Activated CD4-positive, alpha-beta T cell treated with anti-CD3 and anti-CD28 coated beads, Interleukin-10, Interleukin-2, amounts not matched to agents 100 ng/mL and 50 ng/mL, durations not matched to agents 16 hours and 8 hours (primary cell): Measurements from ENCODE around the gene KRT35.
A peak's percentile ranks its signal among the peaks of the same experiment; 100 is the strongest.

Experiments
- DNase-seq: peaks from one replicate; pipeline ENCODE4 v3.0.0-alpha.2; 2020

The KRT35 gene

GRCh38 chr17:41486809-41487530, 6.0 kb upstream of the KRT35 start:
- peak; percentile 54 for DNase-seq

GRCh38 chr17:41486316-41486715, 5.4 kb upstream of the KRT35 start:
- DNase-seq = no peak

GRCh38 chr17:41484920-41485904, 4.3 kb upstream of the KRT35 start:
- DNase-seq = no peak

GRCh38 chr17:41483991-41484826, 3.3 kb upstream of the KRT35 start:
- no peak for DNase-seq

GRCh38 chr17:41483531-41483930, 2.6 kb upstream of the KRT35 start:
- DNase-seq = no peak

GRCh38 chr17:41480581-41480980, 370 bp downstream of the KRT35 start:
- no peak for DNase-seq

- DNase-seq = no peak
Measured at GRCh38 chr17:41480136-41480535, 815 bp downstream of the KRT35 start.

- no peak for DNase-seq
Measured at GRCh38 chr17:41478237-41478636, 2.7 kb downstream of the KRT35 start.

- no peak for DNase-seq
Measured at GRCh38 chr17:41476866-41477815, 3.8 kb downstream of the KRT35 start.

- no peak for DNase-seq
Measured at GRCh38 chr17:41475421-41475820, 5.5 kb downstream of the KRT35 start.

GRCh38 chr17:41474863-41475262, 6.1 kb downstream of the KRT35 start:
- no peak for DNase-seq

- DNase-seq = no peak
Measured at GRCh38 chr17:41468346-41468745, 12.6 kb downstream of the KRT35 start.

- DNase-seq = no peak
Measured at GRCh38 chr17:41467561-41467960, 13.4 kb downstream of the KRT35 start.

- DNase-seq = no peak
Measured at GRCh38 chr17:41466988-41467387, 14.0 kb downstream of the KRT35 start, which contains the start of gene KRT32. Gene KRT32, minus strand, starts transcription at chr17:41467386. Its CDS starts 61 bp downstream, at chr17:41467325.

- DNase-seq = no peak
Measured at GRCh38 chr17:41464682-41465081, 16.3 kb downstream of the KRT35 start.

- DNase-seq = no peak
Measured at GRCh38 chr17:41464173-41464572, 16.8 kb downstream of the KRT35 start.

- DNase-seq = no peak
Measured at GRCh38 chr17:41463746-41464145, 17.2 kb downstream of the KRT35 start.

GRCh38 chr17:41462705-41463104, 18.2 kb downstream of the KRT35 start:
- no peak for DNase-seq

GRCh38 chr17:41457676-41458075, 23.3 kb downstream of the KRT35 start:
- DNase-seq = no peak

GRCh38 chr17:41456204-41456603, 24.7 kb downstream of the KRT35 start:
- DNase-seq = no peak

- DNase-seq = no peak
Measured at GRCh38 chr17:41455236-41455635, 25.7 kb downstream of the KRT35 start.

- DNase-seq = no peak
Measured at GRCh38 chr17:41453066-41453465, 27.9 kb downstream of the KRT35 start.
